H1 (cell line): ENCODE data around the gene DDA1. TPM values are rescaled to one million over a fixed set of nuclear protein-coding genes. Genes with fewer than 3 reads are reported as not detected.

ENCODE experiments used
- BCL11A ChIP-seq, 2 experiments: IDR thresholded peaks; one replicate each; pipeline ENCODE4 v1.6.1; 2011; ENCODE audit warnings: low read depth in 2 of 2, low read length in 2 of 2, mild to moderate bottlenecking in 2 of 2
- E2F6 ChIP-seq: IDR thresholded peaks from 2 replicates; pipeline ENCODE4 v1.6.1; 2012; ENCODE audit warnings: inconsistent platforms
- FOSL1 ChIP-seq: IDR thresholded peaks from 2 replicates; pipeline ENCODE4 v1.6.1; 2011; ENCODE audit warnings: mild to moderate bottlenecking, low read depth, low read length, moderate library complexity; ENCODE audit not compliant: insufficient read depth
- GTF2F1 ChIP-seq: IDR thresholded peaks from 2 replicates; pipeline ENCODE4 v1.6.1; 2012; ENCODE audit warnings: low read depth, low read length, improper control_type of control experiment, borderline replicate concordance
- HDAC2 ChIP-seq, 2 experiments: fragments of 300-600 bp in 1 of 2; sonication (generic) in 1 of 2; IDR thresholded peaks; 2 replicates each; pipeline ENCODE4 v1.6.1; 2011 to 2012; ENCODE audit warnings: low read depth in 2 of 2, low read length in 2 of 2, mild to moderate bottlenecking in 2 of 2, moderate library complexity in 2 of 2, borderline replicate concordance in 1 of 2, inconsistent platforms in 1 of 2
- JUN ChIP-seq: IDR thresholded peaks from 2 replicates; pipeline ENCODE4 v1.6.1; 2011; ENCODE audit warnings: low read depth, mild to moderate bottlenecking, improper control_type of control experiment, low read length
- MAFK ChIP-seq: IDR thresholded peaks from 2 replicates; pipeline ENCODE4 v1.6.1; 2012; ENCODE audit warnings: low read depth, mild to moderate bottlenecking, improper control_type of control experiment, low read length
- NRF1 ChIP-seq: IDR thresholded peaks from 2 replicates; pipeline ENCODE4 v1.6.1; 2011; ENCODE audit warnings: mild to moderate bottlenecking, low read depth, low read length, improper control_type of control experiment
- RNF2 ChIP-seq: fragments of 200-900, 300-1000 bp; sonication (generic); IDR thresholded peaks from 2 replicates; pipeline ENCODE4 v1.7.1; 2016; ENCODE audit warnings: borderline replicate concordance, low read depth, mild to moderate bottlenecking, antibody characterized with exemption, low read length; ENCODE audit not compliant: poor library complexity, severe bottlenecking; ENCODE audit errors: missing control alignments
- SIN3A ChIP-seq, 2 experiments: IDR thresholded peaks in 1 of 2; conservative IDR thresholded peaks in 1 of 2; 2 replicates each; pipeline ENCODE4 v1.6.1; 2011 to 2012; ENCODE audit warnings: low read length in 2 of 2, improper control_type of control experiment in 1 of 2, low read depth in 1 of 2, mild to moderate bottlenecking in 1 of 2
- SP4 ChIP-seq: IDR thresholded peaks from 2 replicates; pipeline ENCODE4 v1.6.1; 2012; ENCODE audit warnings: low read length, inconsistent platforms
- SUZ12 ChIP-seq: fragments of 200-600 bp; sonication (generic); IDR thresholded peaks from 2 replicates; pipeline ENCODE4 v1.6.1; 2012; ENCODE audit warnings: mild to moderate bottlenecking, inconsistent platforms, low read length, moderate library complexity, mixed read lengths
- polyA plus RNA-seq, 7 experiments: library from polyadenylated mRNA; depleted of rRNA in 3 of 7; stranded (reverse) in 5 of 7; unstranded in 2 of 7; fragments of >200 nt in 5 of 7; fragments of 200-250 nt in 2 of 7; gene quantifications; 1 replicate in 5 of 7; 2 replicates in 1 of 7; 4 replicates in 1 of 7; pipeline versions ENCODE4 v1.2.1 to v1.2.3, GENCODE V29; 2011 to 2013; ENCODE audit warnings: missing spikeins in 2 of 7, mixed read lengths in 2 of 7
- total RNA-seq: library from RNA; stranded (reverse); fragmentation: NEBNext Ultra II Directional; extraction: Animal tissue kit (Norgen Biotek cat#: 25700); gene quantifications from 2 replicates; pipeline ENCODE4 v1.2.1, GENCODE V29; 2021

Gene DDA1
- total and polyA plus RNA-seq, 2 of the 8 experiments (the other 6 are each of a cell fraction or from before 2014, with no cell fraction given), result 29.2 to 34.5 TPM

GRCh38 chr19:17348700-17349099 is 39.3 kb downstream of the DDA1 start (continued):
- TF ChIP-seq NRF1 (no peak), SUZ12 (no peak), E2F6 (no peak), HDAC2 (IDR thresholded peaks at IDR 0.05; ENCODE audit: borderline replicate concordance in 1 of 2, low read depth in 2 of 2, low read length in 2 of 2) (peak in 1 of 2 experiments; percentile 25; a peak in 1 of 4 replicates), BCL11A (IDR thresholded peaks at IDR 0.05; ENCODE audit: low read depth in 2 of 2, low read length in 2 of 2) (no peak), MAFK (no peak), RNF2 (no peak), SP4 (no peak), FOSL1 (no peak), SIN3A (conservative IDR thresholded peaks at IDR 0.05 in 1 of 2, IDR thresholded peaks at IDR 0.05 in 1 of 2; ENCODE audit: low read depth in 1 of 2, low read length in 2 of 2) (no peak), GTF2F1 (no peak), JUN (no peak)
- TF ChIP-seq, all 59 proteins: peak for 4
